ENCODE results near the gene KRT27.

DNA sequence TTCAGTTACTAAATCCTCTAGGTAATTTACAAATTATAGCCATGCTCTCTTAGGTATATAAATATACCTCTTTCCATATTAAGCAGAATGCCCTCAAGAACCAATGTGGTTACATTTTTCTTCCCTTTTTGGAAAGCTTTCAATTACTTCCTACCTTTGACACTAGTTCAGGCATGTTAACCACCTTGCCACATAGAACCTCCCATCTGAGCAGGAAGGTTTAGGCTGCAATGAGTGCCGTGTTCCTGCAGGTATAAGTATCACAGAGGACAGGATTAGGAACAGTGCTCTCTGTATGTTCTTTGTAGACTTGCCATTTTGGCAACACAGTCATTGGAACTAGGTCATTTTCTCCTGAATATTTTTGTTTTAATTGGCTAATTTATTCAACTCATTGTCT is 47.3 kb downstream of the KRT27 start:
- TF ChIP-seq, protein P1, sequence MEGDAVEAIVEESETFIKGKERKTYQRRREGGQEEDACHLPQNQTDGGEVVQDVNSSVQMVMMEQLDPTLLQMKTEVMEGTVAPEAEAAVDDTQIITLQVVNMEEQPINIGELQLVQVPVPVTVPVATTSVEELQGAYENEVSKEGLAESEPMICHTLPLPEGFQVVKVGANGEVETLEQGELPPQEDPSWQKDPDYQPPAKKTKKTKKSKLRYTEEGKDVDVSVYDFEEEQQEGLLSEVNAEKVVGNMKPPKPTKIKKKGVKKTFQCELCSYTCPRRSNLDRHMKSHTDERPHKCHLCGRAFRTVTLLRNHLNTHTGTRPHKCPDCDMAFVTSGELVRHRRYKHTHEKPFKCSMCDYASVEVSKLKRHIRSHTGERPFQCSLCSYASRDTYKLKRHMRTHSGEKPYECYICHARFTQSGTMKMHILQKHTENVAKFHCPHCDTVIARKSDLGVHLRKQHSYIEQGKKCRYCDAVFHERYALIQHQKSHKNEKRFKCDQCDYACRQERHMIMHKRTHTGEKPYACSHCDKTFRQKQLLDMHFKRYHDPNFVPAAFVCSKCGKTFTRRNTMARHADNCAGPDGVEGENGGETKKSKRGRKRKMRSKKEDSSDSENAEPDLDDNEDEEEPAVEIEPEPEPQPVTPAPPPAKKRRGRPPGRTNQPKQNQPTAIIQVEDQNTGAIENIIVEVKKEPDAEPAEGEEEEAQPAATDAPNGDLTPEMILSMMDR (IDR thresholded peaks at IDR 0.05) = no peak
- TF ChIP-seq POLR2A (IDR thresholded peaks at IDR 0.05) = no peak

Data from adrenal gland (tissue), 5 donors.